Loucy (cell line): Measurements from ENCODE around the gene ACOT11.

Experiments
- CTCF ChIP-seq: fragments of 200-600 bp; sonication (generic); conservative IDR thresholded peaks from 2 replicates; pipeline ENCODE4 v1.5.1; 2014; ENCODE audit warnings: mild to moderate bottlenecking, antibody characterized with exemption, low read length
- EZH2phosphoT487 ChIP-seq: fragments of 200-600 bp; IDR thresholded peaks from 2 replicates; pipeline ENCODE4 v1.6.1; 2018; ENCODE audit warnings: antibody characterized with exemption, mild to moderate bottlenecking, moderate library complexity, borderline replicate concordance

- no peak for TF ChIP-seq CTCF
- no peak for TF ChIP-seq EZH2phosphoT487
Measured at GRCh38 chr1:54585181-54586066, 37.4 kb downstream of the ACOT11 start.
